Measurements from ENCODE around the gene CD28.
"Not testable (repeated sequence)": the region's sequence is repeated elsewhere in the genome, so short reads cannot be mapped to it uniquely, and the experiment has no call there.

Gene CD28

GRCh38 chr2:203784710-203785270 lies 78.4 kb downstream of the CD28 start:
- not testable (repeated sequence) for DNase-seq (ENCODE audit: low read depth)

- DNase-seq (ENCODE audit: low read depth): not testable (repeated sequence)
These were observed 79.1 kb downstream of the CD28 start for GRCh38 chr2:203785391-203786110.

GRCh38 chr2:203786549-203787351 lies 80.3 kb downstream of the CD28 start:
- DNase-seq (ENCODE audit: low read depth): no peak

DNA sequence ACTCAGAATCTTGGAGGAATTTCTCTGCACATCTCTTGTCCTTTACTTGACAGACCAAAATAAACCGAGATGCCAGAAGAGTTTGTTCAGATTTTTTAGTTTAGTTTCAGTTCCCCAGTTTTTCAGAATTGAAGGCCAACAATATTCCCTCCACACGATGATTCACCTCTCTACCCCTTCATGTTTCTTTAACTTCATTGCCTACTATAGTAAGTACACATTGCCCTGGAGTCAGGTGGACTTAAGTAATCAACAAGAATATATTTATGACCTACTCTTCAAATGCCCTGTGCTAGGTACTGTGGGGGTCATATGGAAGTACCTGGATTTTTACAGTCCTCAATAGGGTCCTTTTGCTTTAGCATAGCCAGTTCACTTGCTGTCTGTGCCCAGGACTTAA lies 81.5 kb downstream of the CD28 start:
- DNase-seq (ENCODE audit: low read depth): no peak

Measured in stimulated activated CD8-positive, alpha-beta memory T cell treated with anti-CD3 and anti-CD28 coated beads, Interleukin-15, amount 100 ng/mL, for 24 hours (primary cell).